ENCODE measurements around the gene CDKL1.

The CDKL1 gene

DNA sequence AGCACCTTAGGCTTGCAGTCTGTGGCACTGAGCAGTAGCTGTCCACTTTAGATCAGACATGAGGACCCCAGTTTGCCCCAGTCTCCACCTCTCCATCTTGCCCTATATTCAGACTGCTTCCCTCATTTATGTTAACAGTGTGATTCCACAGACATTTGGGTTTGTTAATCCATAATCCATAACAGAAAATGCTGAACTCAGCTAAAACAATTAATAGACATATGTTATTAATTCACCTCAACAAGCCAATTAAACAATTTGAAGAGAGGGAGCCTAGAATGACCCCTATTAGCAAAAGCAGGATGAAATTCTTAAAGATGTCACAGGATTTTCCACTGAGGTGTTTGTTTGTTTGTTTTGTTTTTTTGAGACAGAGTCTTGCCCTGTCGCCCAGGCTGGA, 9.1 kb downstream of the CDKL1 start:
- no peaks in the 10 kb centered on the region for H3K9me3 ChIP-seq (ENCODE audit: control insufficient read depth, low read length)
- no peaks in the 10 kb centered on the region for H3K4me1 ChIP-seq (ENCODE audit: control insufficient read depth, insufficient read depth, low read length, poor library complexity, severe bottlenecking)
- no peak overlapping the region for H3K4me3 ChIP-seq (ENCODE audit: extremely low read depth, insufficient read depth, low read length, poor library complexity, severe bottlenecking)
- 100% methylated on average over 1 of the region's 1 CpG; no CpG with 5 or more reads in 1 of the 2 experiments for WGBS, 2 experiments (ENCODE audit: insufficient coverage in 2 of 2)
- H3K36me3 ChIP-seq (ENCODE audit: control insufficient read depth, insufficient read depth, low read length): no peaks in the 10 kb centered on the region
- no peak overlapping the region for H3K27ac ChIP-seq (ENCODE audit: low read depth, low read length, severe bottlenecking)

GRCh38 chr14:50383618-50384225, 13.0 kb downstream of the CDKL1 start:
- WGBS, 2 experiments (ENCODE audit: insufficient coverage in 2 of 2): 38% methylated on average over 2 of the region's 3 CpGs; no CpG with 5 or more reads in 1 of the 2 experiments
- peaks cover 9% of the 10 kb centered on the region for H3K36me3 ChIP-seq (ENCODE audit: control insufficient read depth, insufficient read depth, low read length)
- H3K4me1 ChIP-seq (ENCODE audit: control insufficient read depth, insufficient read depth, low read length, poor library complexity, severe bottlenecking): no peaks in the 10 kb centered on the region
- peak overlapping the region; percentile 51 for H3K27ac ChIP-seq (ENCODE audit: low read depth, low read length, severe bottlenecking)
- H3K9me3 ChIP-seq (ENCODE audit: control insufficient read depth, low read length): no peaks in the 10 kb centered on the region
- H3K4me3 ChIP-seq (ENCODE audit: extremely low read depth, insufficient read depth, low read length, poor library complexity, severe bottlenecking): no peak overlapping the region

- H3K4me3 ChIP-seq (ENCODE audit: extremely low read depth, insufficient read depth, low read length, poor library complexity, severe bottlenecking): no peak overlapping the region
- no peak overlapping the region for H3K27ac ChIP-seq (ENCODE audit: low read depth, low read length, severe bottlenecking)
- H3K4me1 ChIP-seq (ENCODE audit: control insufficient read depth, insufficient read depth, low read length, poor library complexity, severe bottlenecking): no peaks in the 10 kb centered on the region
- WGBS, 2 experiments (ENCODE audit: insufficient coverage in 2 of 2): 75 to 88% methylated on average over 11 to 13 of the region's 14 CpGs
- peaks cover 9% of the 10 kb centered on the region for H3K36me3 ChIP-seq (ENCODE audit: control insufficient read depth, insufficient read depth, low read length)
- no peaks in the 10 kb centered on the region for H3K9me3 ChIP-seq (ENCODE audit: control insufficient read depth, low read length)
These were observed 14.8 kb downstream of the CDKL1 start for GRCh38 chr14:50381823-50382287.

DNA sequence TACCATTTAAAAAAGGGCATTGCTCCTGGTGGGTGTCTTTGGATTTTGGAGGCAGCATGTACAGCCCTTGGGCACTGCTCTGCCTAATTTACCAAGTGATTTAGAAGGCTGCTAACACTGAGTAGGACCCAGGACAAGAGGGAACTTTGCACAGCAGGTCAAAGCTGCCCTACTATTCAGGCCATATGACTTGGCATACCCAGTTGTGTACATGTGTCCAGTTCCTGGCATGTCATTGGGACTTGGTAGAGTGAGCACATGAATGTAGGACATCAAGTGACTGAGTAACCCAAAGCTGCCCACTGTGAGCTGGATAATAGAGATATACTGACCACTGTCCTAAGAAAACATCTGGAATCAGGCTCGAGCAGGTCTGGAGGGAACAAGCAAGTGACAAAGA, 15.7 kb downstream of the CDKL1 start:
- Histone ChIP-seq H3K36me3 (ENCODE audit: control insufficient read depth, insufficient read depth, low read length) (peaks cover 9% of the 10 kb centered on the region), H3K9me3 (ENCODE audit: control insufficient read depth, low read length) (no peaks in the 10 kb centered on the region), H3K4me3 (ENCODE audit: extremely low read depth, insufficient read depth, low read length, poor library complexity, severe bottlenecking) (no peak overlapping the region), H3K27ac (ENCODE audit: low read depth, low read length, severe bottlenecking) (no peak overlapping the region), H3K4me1 (ENCODE audit: control insufficient read depth, insufficient read depth, low read length, poor library complexity, severe bottlenecking) (no peaks in the 10 kb centered on the region)
- WGBS, 2 experiments (ENCODE audit: insufficient coverage in 2 of 2): 100% methylated on average over 1 of the region's 1 CpG

DNA sequence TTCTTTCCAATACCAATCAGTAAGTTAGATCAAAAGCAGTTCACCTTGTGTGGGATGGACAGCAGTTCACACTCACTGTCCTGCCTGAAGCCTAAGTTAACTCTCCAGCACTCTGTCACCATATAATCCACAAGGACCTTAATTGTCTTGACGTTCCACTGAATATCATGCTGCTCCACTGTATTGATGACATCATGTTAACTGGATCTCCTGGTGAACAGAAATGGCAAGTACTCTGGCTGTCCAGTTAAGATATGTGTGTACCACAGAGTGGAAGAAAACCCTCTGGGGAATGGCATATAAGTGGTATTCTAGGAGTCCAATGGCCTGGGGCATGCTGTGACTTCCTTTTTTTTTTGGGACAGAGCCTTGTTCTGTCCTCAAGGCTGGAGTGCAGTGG, 16.2 kb downstream of the CDKL1 start:
- no peaks in the 10 kb centered on the region for H3K4me1 ChIP-seq (ENCODE audit: control insufficient read depth, insufficient read depth, low read length, poor library complexity, severe bottlenecking)
- no peak overlapping the region for H3K27ac ChIP-seq (ENCODE audit: low read depth, low read length, severe bottlenecking)
- no peak overlapping the region for H3K4me3 ChIP-seq (ENCODE audit: extremely low read depth, insufficient read depth, low read length, poor library complexity, severe bottlenecking)
- 100% methylated on average over 1 of the region's 1 CpG; no CpG with 5 or more reads in 1 of the 2 experiments for WGBS, 2 experiments (ENCODE audit: insufficient coverage in 2 of 2)
- no peaks in the 10 kb centered on the region for H3K9me3 ChIP-seq (ENCODE audit: control insufficient read depth, low read length)
- H3K36me3 ChIP-seq (ENCODE audit: control insufficient read depth, insufficient read depth, low read length): peaks cover 9% of the 10 kb centered on the region

GRCh38 chr14:50379563-50379962, 17.1 kb downstream of the CDKL1 start:
- H3K4me1 ChIP-seq (ENCODE audit: control insufficient read depth, insufficient read depth, low read length, poor library complexity, severe bottlenecking): no peaks in the 10 kb centered on the region

GRCh38 chr14:50377550-50378085, 19.1 kb downstream of the CDKL1 start:
- H3K9me3 ChIP-seq (ENCODE audit: control insufficient read depth, low read length): no peaks in the 10 kb centered on the region
- H3K36me3 ChIP-seq (ENCODE audit: control insufficient read depth, insufficient read depth, low read length): peaks cover 9% of the 10 kb centered on the region
- no peak overlapping the region for H3K4me3 ChIP-seq (ENCODE audit: extremely low read depth, insufficient read depth, low read length, poor library complexity, severe bottlenecking)
- H3K4me1 ChIP-seq (ENCODE audit: control insufficient read depth, insufficient read depth, low read length, poor library complexity, severe bottlenecking): no peaks in the 10 kb centered on the region
- H3K27ac ChIP-seq (ENCODE audit: low read depth, low read length, severe bottlenecking): no peak overlapping the region
- WGBS, 2 experiments (ENCODE audit: insufficient coverage in 2 of 2): 76 to 88% methylated on average over 2 to 3 of the region's 4 CpGs

More at GRCh38 chr14:50379563-50379962, 17.1 kb downstream of the CDKL1 start:
- 88 to 92% methylated on average over 2 of the region's 2 CpGs for WGBS, 2 experiments (ENCODE audit: insufficient coverage in 2 of 2)
- Histone ChIP-seq H3K4me3 (ENCODE audit: extremely low read depth, insufficient read depth, low read length, poor library complexity, severe bottlenecking) (no peak overlapping the region), H3K36me3 (ENCODE audit: control insufficient read depth, insufficient read depth, low read length) (peaks cover 9% of the 10 kb centered on the region), H3K27ac (ENCODE audit: low read depth, low read length, severe bottlenecking) (no peak overlapping the region), H3K9me3 (ENCODE audit: control insufficient read depth, low read length) (no peaks in the 10 kb centered on the region)

DNA sequence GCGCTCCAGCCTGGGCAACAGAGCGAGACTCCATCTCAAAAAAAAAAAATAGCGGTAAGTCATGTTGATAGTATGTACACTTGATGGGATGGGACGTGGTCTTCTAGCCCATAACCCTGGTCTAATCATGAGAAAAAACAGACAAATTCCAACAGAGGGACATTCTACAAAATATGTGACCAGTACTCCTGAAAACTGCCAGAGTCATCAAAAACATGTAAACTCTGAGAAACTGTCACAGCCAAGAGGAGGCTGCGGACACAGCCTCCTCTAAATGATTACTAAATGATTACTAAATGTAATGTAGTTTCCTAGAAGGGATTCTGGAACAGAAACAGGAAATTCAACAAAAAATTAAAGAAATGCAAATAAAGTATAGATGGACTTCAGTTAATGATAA, 20.9 kb downstream of the CDKL1 start:
- H3K4me3 ChIP-seq (ENCODE audit: extremely low read depth, insufficient read depth, low read length, poor library complexity, severe bottlenecking): no peak overlapping the region
- no peaks in the 10 kb centered on the region for H3K4me1 ChIP-seq (ENCODE audit: control insufficient read depth, insufficient read depth, low read length, poor library complexity, severe bottlenecking)
- H3K27ac ChIP-seq (ENCODE audit: low read depth, low read length, severe bottlenecking): no peak overlapping the region
- no peaks in the 10 kb centered on the region for H3K9me3 ChIP-seq (ENCODE audit: control insufficient read depth, low read length)
- peaks cover 3% of the 10 kb centered on the region for H3K36me3 ChIP-seq (ENCODE audit: control insufficient read depth, insufficient read depth, low read length)
- 86 to 100% methylated on average over 1 of the region's 5 CpGs for WGBS, 2 experiments (ENCODE audit: insufficient coverage in 2 of 2)

DNA sequence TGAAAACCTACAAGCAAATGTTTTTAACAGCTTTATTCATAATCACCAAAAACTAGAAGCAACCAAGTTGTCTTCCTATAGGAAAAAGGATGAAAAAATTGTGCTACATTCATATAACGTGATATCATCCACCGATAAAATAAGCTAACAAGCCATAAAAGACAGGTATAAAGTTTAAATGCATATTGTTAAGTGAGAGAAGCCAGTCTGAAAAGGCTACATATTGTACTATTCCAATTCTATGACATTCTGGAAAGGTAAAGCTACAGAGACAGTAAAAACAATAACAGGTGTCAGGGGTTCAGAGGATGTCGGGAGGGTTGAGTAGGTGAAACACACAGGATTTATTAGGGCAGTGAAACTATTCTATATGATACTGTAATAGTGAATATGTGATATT, 22.7 kb downstream of the CDKL1 start:
- 100% methylated on average over 1 of the region's 3 CpGs for WGBS, 2 experiments (ENCODE audit: insufficient coverage in 2 of 2)
- Histone ChIP-seq H3K27ac (ENCODE audit: low read depth, low read length, severe bottlenecking) (no peak overlapping the region), H3K4me1 (ENCODE audit: control insufficient read depth, insufficient read depth, low read length, poor library complexity, severe bottlenecking) (no peaks in the 10 kb centered on the region), H3K36me3 (ENCODE audit: control insufficient read depth, insufficient read depth, low read length) (no peaks in the 10 kb centered on the region), H3K4me3 (ENCODE audit: extremely low read depth, insufficient read depth, low read length, poor library complexity, severe bottlenecking) (no peak overlapping the region), H3K9me3 (ENCODE audit: control insufficient read depth, low read length) (no peaks in the 10 kb centered on the region)

GRCh38 chr14:50371546-50371945, 25.1 kb downstream of the CDKL1 start:
- Histone ChIP-seq H3K27ac (ENCODE audit: low read depth, low read length, severe bottlenecking) (no peak overlapping the region), H3K36me3 (ENCODE audit: control insufficient read depth, insufficient read depth, low read length) (no peaks in the 10 kb centered on the region), H3K4me1 (ENCODE audit: control insufficient read depth, insufficient read depth, low read length, poor library complexity, severe bottlenecking) (no peaks in the 10 kb centered on the region), H3K9me3 (ENCODE audit: control insufficient read depth, low read length) (no peaks in the 10 kb centered on the region), H3K4me3 (ENCODE audit: extremely low read depth, insufficient read depth, low read length, poor library complexity, severe bottlenecking) (no peak overlapping the region)
- 89 to 92% methylated on average over 4 of the region's 4 CpGs for WGBS, 2 experiments (ENCODE audit: insufficient coverage in 2 of 2)

DNA sequence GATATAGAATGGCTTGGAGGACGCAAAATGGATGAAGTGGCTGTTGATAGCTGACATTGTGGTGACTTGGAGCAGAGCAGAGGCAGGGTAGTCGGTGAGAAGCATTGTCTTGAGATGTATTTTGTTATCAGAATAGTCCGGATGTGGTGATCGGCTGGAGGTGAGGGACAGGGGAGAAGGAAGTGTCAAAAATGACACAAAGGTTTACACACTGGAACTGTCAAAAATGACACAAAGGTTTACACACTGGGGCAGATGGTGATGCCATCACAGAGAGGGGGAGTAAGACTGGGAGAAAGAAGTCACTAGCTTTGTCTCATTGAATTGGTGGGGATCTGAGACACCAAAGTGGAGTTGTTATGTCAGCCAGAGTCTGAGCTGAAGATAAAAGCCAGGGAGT, 30.1 kb downstream of the CDKL1 start:
- no peaks in the 10 kb centered on the region for H3K9me3 ChIP-seq (ENCODE audit: control insufficient read depth, low read length)

More for the DNA sequence above, 30.1 kb downstream of the CDKL1 start:
- no peak overlapping the region for H3K4me3 ChIP-seq (ENCODE audit: extremely low read depth, insufficient read depth, low read length, poor library complexity, severe bottlenecking)
- no peak overlapping the region for H3K27ac ChIP-seq (ENCODE audit: low read depth, low read length, severe bottlenecking)
- WGBS, 2 experiments (ENCODE audit: insufficient coverage in 2 of 2): 98 to 100% methylated on average over 4 of the region's 4 CpGs
- no peaks in the 10 kb centered on the region for H3K36me3 ChIP-seq (ENCODE audit: control insufficient read depth, insufficient read depth, low read length)
- H3K4me1 ChIP-seq (ENCODE audit: control insufficient read depth, insufficient read depth, low read length, poor library complexity, severe bottlenecking): no peaks in the 10 kb centered on the region

Data from mesodermal cell (in vitro differentiated cells).